ENCODE measurements around the gene TP53INP2. TPM values are rescaled to one million over a fixed set of nuclear protein-coding genes. Genes with fewer than 3 reads are reported as not detected.
A peak's percentile ranks its signal among the peaks of the same experiment; 100 is the strongest.

The TP53INP2 gene
- total RNA-seq, 1 experiment from 2014 or later = 7.1 TPM

GRCh38 chr20:34701405-34702085 lies 2.6 kb upstream of the TP53INP2 start:
- H3K9me3 ChIP-seq (ENCODE audit: control insufficient read depth in 1 of 2, insufficient read depth in 1 of 2, low read depth in 1 of 2, low read length in 2 of 2) = no peaks in the 10 kb centered on the region
- H3K79me2 ChIP-seq (ENCODE audit: insufficient read depth, low read length) = no peaks in the 10 kb centered on the region
- no peaks in the 10 kb centered on the region for H3K36me3 ChIP-seq (ENCODE audit: control insufficient read depth in 1 of 2, insufficient read depth in 2 of 2, low read length in 2 of 2)
- H2AFZ ChIP-seq (ENCODE audit: low read depth, low read length, poor library complexity, severe bottlenecking) = peak overlapping the region; percentile 26
- H3K4me3 ChIP-seq (replicated peaks in 1 of 2; ENCODE audit: low read depth in 1 of 2, low read length in 2 of 2) = no peak overlapping the region
- TF ChIP-seq MAX (IDR thresholded peaks at IDR 0.05) (no peak), SIN3A (IDR thresholded peaks at IDR 0.05; ENCODE audit: low read depth) (no peak), YY1 (IDR thresholded peaks at IDR 0.05; ENCODE audit: extremely low read depth, insufficient replicate concordance, low read depth, low read length) (no peak), REST (IDR thresholded peaks at IDR 0.05; ENCODE audit: low read depth) (no peak)
- peaks cover 21 to 35% of the 10 kb centered on the region in 2 experiments for H3K4me1 ChIP-seq (ENCODE audit: control insufficient read depth in 1 of 2, insufficient read depth in 2 of 2, low read length in 2 of 2)
- BruUV-seq (replicated peaks) = no TSS peak
- RAD21 ChIA-PET (ENCODE audit: low non-redundant PET in 1 of 2, low total read pairs in 2 of 2, uncharacterized antibody in 2 of 2, unreplicated experiment in 2 of 2) = no interaction called here
- H4K20me1 ChIP-seq (ENCODE audit: insufficient read depth) = no peaks in the 10 kb centered on the region
- H3K27me3 ChIP-seq (ENCODE audit: insufficient read depth, low read length) = no peaks in the 10 kb centered on the region
- no peak overlapping the region for H3K27ac ChIP-seq (ENCODE audit: low read depth, low read length)
- peak overlapping the region; percentile 23; the same call in 1 of the 2 replicates for H3K4me2 ChIP-seq (ENCODE audit: low read length)
- CTCF ChIA-PET = no interaction called here
- POLR2A ChIA-PET = no interaction called here
- intact Hi-C loops (cut with micrococcal nuclease) = no loop called here
- DNase-seq (ENCODE audit: low read depth, low spot score) = no peak
- no peak overlapping the region for H3K9ac ChIP-seq (ENCODE audit: low read length)
- no peak for ATAC-seq
- H3K9me2 ChIP-seq (ENCODE audit: insufficient read depth) = no peaks in the 10 kb centered on the region

Data from HCT116 (cell line).